GM12878 (cell line): ENCODE results near the gene YIF1A. TPM values are rescaled to one million over a fixed set of nuclear protein-coding genes. Genes with fewer than 3 reads are reported as not detected.

Experiments
- BACH1 ChIP-seq: fragments of 450-650 bp; IDR thresholded peaks from 2 replicates; pipeline ENCODE4 v1.6.1; 2017; ENCODE audit warnings: mild to moderate bottlenecking, borderline replicate concordance
- CHD1 ChIP-seq: IDR thresholded peaks from 2 replicates; pipeline ENCODE4 v1.6.1; 2012; ENCODE audit warnings: low read depth, low read length, improper control_type of control experiment
- EZH2 ChIP-seq: IDR thresholded peaks from 2 replicates; pipeline ENCODE4 v1.6.1; 2012; ENCODE audit warnings: low read depth, mild to moderate bottlenecking, control low read depth, inconsistent platforms, low read length, borderline replicate concordance; ENCODE audit not compliant: control insufficient read depth
- JUND ChIP-seq: IDR thresholded peaks from 2 replicates; pipeline ENCODE4 v1.6.1; 2012; ENCODE audit warnings: low read depth, mild to moderate bottlenecking, low read length, improper control_type of control experiment, moderate library complexity
- PRDM15 ChIP-seq: fragments of 450-650 bp; formaldehyde crosslinking; IDR thresholded peaks from 2 replicates; pipeline ENCODE4 v1.4.0; 2020; ENCODE audit warnings: mild to moderate bottlenecking, moderate library complexity
- ZBTB11 ChIP-seq: fragments of 450-650 bp; formaldehyde crosslinking; IDR thresholded peaks from 2 replicates; pipeline ENCODE4 v1.5.0; 2022; ENCODE audit warnings: mild to moderate bottlenecking, missing genetic modification characterization
- ZSCAN29 ChIP-seq: fragments of 450-650 bp; IDR thresholded peaks from 2 replicates; pipeline ENCODE4 v1.6.1; 2017; ENCODE audit warnings: mild to moderate bottlenecking, moderate library complexity
- polyA plus RNA-seq, 11 experiments: library from polyadenylated mRNA; depleted of rRNA in 4 of 11; unstranded in 6 of 11; stranded (reverse) in 5 of 11; fragments of >200 nt; fragmentation: Nextera tagmentation in 4 of 11; fragmentation: Illumina TruSeq in 1 of 11; extraction: Ambion mirVana in 4 of 11; extraction: Trizol in 1 of 11; gene quantifications; 1 replicate in 1 of 11; 2 replicates in 10 of 11; pipeline versions ENCODE4 v1.2.1 to v1.2.3, GENCODE V29; 2011 to 2016; ENCODE audit warnings: inconsistent platforms in 2 of 11, missing spikeins in 2 of 11, low read depth in 1 of 11
- total RNA-seq, 4 experiments: library from RNA; depleted of rRNA in 3 of 4; stranded (reverse); fragments of >200 nt in 3 of 4; fragmentation: Illumina TruSeq in 1 of 4; extraction: Trizol in 1 of 4; gene quantifications; 2 replicates each; pipeline versions ENCODE4 v1.2.1 to v1.2.3, GENCODE V29; 2013 to 2021

The YIF1A gene
- total and polyA plus RNA-seq, 10 of the 15 experiments (the other 5 are each of a cell fraction or from before 2014, with no cell fraction given) = 6.6 to 128 (median 71.7) TPM

- TF ChIP-seq PRDM15 (no peak), EZH2 (no peak), BACH1 (no peak), CHD1 (no peak), JUND (no peak), ZSCAN29 (no peak), ZBTB11 (CRISPR knock-in tag) (no peak)
These were observed 53.8 kb downstream of the YIF1A start (continued) for GRCh38 chr11:66235141-66235540.

Other genes with a start within 250 kb of the YIF1A start
Only the 7 nearest of the 17 such genes appear.
- gene KLC2, start 31.4 kb downstream of the YIF1A start, total RNA-seq (2014; rRNA removed) = 10.2 and 10.3 TPM in 2 replicates
- gene KLC2, start 31.4 kb downstream of the YIF1A start, total RNA-seq (2014; rRNA removed; fragmentation: Illumina TruSeq; extraction: Trizol) = 6.2 and 9.6 TPM in 2 replicates
- gene KLC2, start 31.4 kb downstream of the YIF1A start, total RNA-seq (2021) = 29.9 and 35.0 TPM in 2 replicates
- gene KLC2, start 31.4 kb downstream of the YIF1A start, polyA plus RNA-seq (2011; rRNA removed) = 3.4 and 9.4 TPM in 2 replicates
- 3.2 and 10.3 TPM in 2 replicates for gene KLC2, start 31.4 kb downstream of the YIF1A start, polyA plus RNA-seq (2014; fragmentation: Illumina TruSeq; extraction: Trizol)
- gene KLC2, start 31.4 kb downstream of the YIF1A start, polyA plus RNA-seq (2014; fragmentation: Nextera tagmentation; extraction: Ambion mirVana) = under 1 TPM in 1 of 2 experiments, not detected in 1; 0.14 TPM
- gene KLC2, start 31.4 kb downstream of the YIF1A start, polyA plus RNA-seq (2014; rRNA removed) = 22.3 and 31.5 TPM in 2 replicates
- 10 to 100 TPM; 15.2 to 18.8 TPM for gene KLC2, start 31.4 kb downstream of the YIF1A start, polyA plus RNA-seq (2016; fragmentation: Nextera tagmentation; extraction: Ambion mirVana)
- gene RAB1B, start 20.5 kb downstream of the YIF1A start, total RNA-seq (2014; rRNA removed) = 130 and 142 TPM in 2 replicates
- gene RAB1B, start 20.5 kb downstream of the YIF1A start, total RNA-seq (2014; rRNA removed; fragmentation: Illumina TruSeq; extraction: Trizol) = 61.7 and 69.3 TPM in 2 replicates
- gene RAB1B, start 20.5 kb downstream of the YIF1A start, total RNA-seq (2021) = 138 and 150 TPM in 2 replicates
- 53.4 and 130 TPM in 2 replicates for gene RAB1B, start 20.5 kb downstream of the YIF1A start, polyA plus RNA-seq (2011; rRNA removed)
- 65.1 and 117 TPM in 2 replicates for gene RAB1B, start 20.5 kb downstream of the YIF1A start, polyA plus RNA-seq (2014; fragmentation: Illumina TruSeq; extraction: Trizol)
- 10 to 100 TPM; 10.4 to 15.6 TPM for gene RAB1B, start 20.5 kb downstream of the YIF1A start, polyA plus RNA-seq (2014; fragmentation: Nextera tagmentation; extraction: Ambion mirVana)
- 193 and 221 TPM in 2 replicates for gene RAB1B, start 20.5 kb downstream of the YIF1A start, polyA plus RNA-seq (2014; rRNA removed)
- 10 to 100 TPM; 66.1 to 76.4 TPM for gene RAB1B, start 20.5 kb downstream of the YIF1A start, polyA plus RNA-seq (2016; fragmentation: Nextera tagmentation; extraction: Ambion mirVana)
- 0.38 and 0.62 TPM in 2 replicates for gene CNIH2, start 11.0 kb downstream of the YIF1A start, total RNA-seq (2014; rRNA removed)
- gene CNIH2, start 11.0 kb downstream of the YIF1A start, total RNA-seq (2014; rRNA removed; fragmentation: Illumina TruSeq; extraction: Trizol) = 0.23 and 0.27 TPM in 2 replicates
- gene CNIH2, start 11.0 kb downstream of the YIF1A start, total RNA-seq (2021) = 1.2 and 2.0 TPM in 2 replicates
- 0.73 and 0.76 TPM in 2 replicates for gene CNIH2, start 11.0 kb downstream of the YIF1A start, polyA plus RNA-seq (2011; rRNA removed)
- gene CNIH2, start 11.0 kb downstream of the YIF1A start, polyA plus RNA-seq (2014; fragmentation: Illumina TruSeq; extraction: Trizol) = 0.82 and 0.90 TPM in 2 replicates
- under 1 TPM in 1 of 2 experiments, not detected in 1; 0.07 TPM for gene CNIH2, start 11.0 kb downstream of the YIF1A start, polyA plus RNA-seq (2014; fragmentation: Nextera tagmentation; extraction: Ambion mirVana)
- gene CNIH2, start 11.0 kb downstream of the YIF1A start, polyA plus RNA-seq (2014; rRNA removed) = 1.0 and 1.3 TPM in 2 replicates
- under 1 TPM in 1 of 2 experiments, not detected in 1; 0.19 TPM for gene CNIH2, start 11.0 kb downstream of the YIF1A start, polyA plus RNA-seq (2016; fragmentation: Nextera tagmentation; extraction: Ambion mirVana)
- not detected in 2 replicates for gene TMEM151A, start 2.8 kb upstream of the YIF1A start, total RNA-seq (2014; rRNA removed)
- not detected in 2 replicates for gene TMEM151A, start 2.8 kb upstream of the YIF1A start, total RNA-seq (2014; rRNA removed; fragmentation: Illumina TruSeq; extraction: Trizol)
- gene TMEM151A, start 2.8 kb upstream of the YIF1A start, total RNA-seq (2021) = 0.11 TPM in 1 of 2 replicates, not detected in the other
- not detected in 2 replicates for gene TMEM151A, start 2.8 kb upstream of the YIF1A start, polyA plus RNA-seq (2011; rRNA removed)
- gene TMEM151A, start 2.8 kb upstream of the YIF1A start, polyA plus RNA-seq (2014; fragmentation: Illumina TruSeq; extraction: Trizol) = not detected in 2 replicates
- not detected for gene TMEM151A, start 2.8 kb upstream of the YIF1A start, polyA plus RNA-seq (2014; fragmentation: Nextera tagmentation; extraction: Ambion mirVana)
- gene TMEM151A, start 2.8 kb upstream of the YIF1A start, polyA plus RNA-seq (2014; rRNA removed) = 0.04 TPM in 1 of 2 replicates, not detected in the other
- gene TMEM151A, start 2.8 kb upstream of the YIF1A start, polyA plus RNA-seq (2016; fragmentation: Nextera tagmentation; extraction: Ambion mirVana) = not detected
- gene CD248, start 27.9 kb upstream of the YIF1A start, total RNA-seq (2014; rRNA removed) = not detected in 2 replicates
- not detected in 2 replicates for gene CD248, start 27.9 kb upstream of the YIF1A start, total RNA-seq (2014; rRNA removed; fragmentation: Illumina TruSeq; extraction: Trizol)
- 0.13 and 0.21 TPM in 2 replicates for gene CD248, start 27.9 kb upstream of the YIF1A start, total RNA-seq (2021)
- not detected in 2 replicates for gene CD248, start 27.9 kb upstream of the YIF1A start, polyA plus RNA-seq (2011; rRNA removed)
- not detected in 2 replicates for gene CD248, start 27.9 kb upstream of the YIF1A start, polyA plus RNA-seq (2014; fragmentation: Illumina TruSeq; extraction: Trizol)
- not detected for gene CD248, start 27.9 kb upstream of the YIF1A start, polyA plus RNA-seq (2014; fragmentation: Nextera tagmentation; extraction: Ambion mirVana)
- not detected in 2 replicates for gene CD248, start 27.9 kb upstream of the YIF1A start, polyA plus RNA-seq (2014; rRNA removed)
- gene CD248, start 27.9 kb upstream of the YIF1A start, polyA plus RNA-seq (2016; fragmentation: Nextera tagmentation; extraction: Ambion mirVana) = under 1 TPM; 0.10 to 0.20 TPM
- gene RIN1, start 47.3 kb upstream of the YIF1A start, total RNA-seq (2014; rRNA removed) = 0.11 and 0.49 TPM in 2 replicates
- 0.09 and 0.13 TPM in 2 replicates for gene RIN1, start 47.3 kb upstream of the YIF1A start, total RNA-seq (2014; rRNA removed; fragmentation: Illumina TruSeq; extraction: Trizol)
- gene RIN1, start 47.3 kb upstream of the YIF1A start, total RNA-seq (2021) = 0.48 and 0.69 TPM in 2 replicates
- 0.04 and 0.22 TPM in 2 replicates for gene RIN1, start 47.3 kb upstream of the YIF1A start, polyA plus RNA-seq (2011; rRNA removed)
- 0.41 TPM in 1 of 2 replicates, not detected in the other for gene RIN1, start 47.3 kb upstream of the YIF1A start, polyA plus RNA-seq (2014; fragmentation: Illumina TruSeq; extraction: Trizol)
- under 1 TPM in 1 of 2 experiments, not detected in 1; 0.04 TPM for gene RIN1, start 47.3 kb upstream of the YIF1A start, polyA plus RNA-seq (2014; fragmentation: Nextera tagmentation; extraction: Ambion mirVana)
- 0.47 and 0.54 TPM in 2 replicates for gene RIN1, start 47.3 kb upstream of the YIF1A start, polyA plus RNA-seq (2014; rRNA removed)
- gene RIN1, start 47.3 kb upstream of the YIF1A start, polyA plus RNA-seq (2016; fragmentation: Nextera tagmentation; extraction: Ambion mirVana) = under 1 TPM; 0.15 to 0.43 TPM
- 63.5 and 64.0 TPM in 2 replicates for gene BRMS1, start 56.0 kb upstream of the YIF1A start, total RNA-seq (2014; rRNA removed)
- gene BRMS1, start 56.0 kb upstream of the YIF1A start, total RNA-seq (2014; rRNA removed; fragmentation: Illumina TruSeq; extraction: Trizol) = 38.7 and 42.4 TPM in 2 replicates
- 49.6 and 54.7 TPM in 2 replicates for gene BRMS1, start 56.0 kb upstream of the YIF1A start, total RNA-seq (2021)
- 28.9 and 33.7 TPM in 2 replicates for gene BRMS1, start 56.0 kb upstream of the YIF1A start, polyA plus RNA-seq (2011; rRNA removed)
- gene BRMS1, start 56.0 kb upstream of the YIF1A start, polyA plus RNA-seq (2014; fragmentation: Illumina TruSeq; extraction: Trizol) = 11.6 and 29.1 TPM in 2 replicates
- 1 to 10 TPM; 2.1 to 8.6 TPM for gene BRMS1, start 56.0 kb upstream of the YIF1A start, polyA plus RNA-seq (2014; fragmentation: Nextera tagmentation; extraction: Ambion mirVana)
- 58.6 and 59.9 TPM in 2 replicates for gene BRMS1, start 56.0 kb upstream of the YIF1A start, polyA plus RNA-seq (2014; rRNA removed)
- gene BRMS1, start 56.0 kb upstream of the YIF1A start, polyA plus RNA-seq (2016; fragmentation: Nextera tagmentation; extraction: Ambion mirVana) = 10 to 100 TPM; 82.5 to 85.3 TPM